CD4-positive, alpha-beta T cell treated with Interleukin-17A for 1 hour (primary cell): ENCODE measurements around the gene DNAH1.

ENCODE experiments used
- DNase-seq: peaks from one replicate; pipeline ENCODE4 v3.0.0-alpha.2; 2020

Gene DNAH1

GRCh38 chr3:52437326-52438103 lies 121.4 kb downstream of the DNAH1 start:
- DNase-seq, result no peak

- no peak for DNase-seq
Measured at GRCh38 chr3:52438104-52438376, 121.9 kb downstream of the DNAH1 start.

- DNase-seq, result no peak
Measured at GRCh38 chr3:52438579-52439425, 122.7 kb downstream of the DNAH1 start.

- DNase-seq, result no peak
Measured at GRCh38 chr3:52439426-52440248, 123.5 kb downstream of the DNAH1 start.

GRCh38 chr3:52440249-52440551 lies 124.1 kb downstream of the DNAH1 start:
- DNase-seq, result no peak

- DNase-seq, result no peak
Measured at GRCh38 chr3:52440671-52441070, 124.6 kb downstream of the DNAH1 start.

- DNase-seq, result no peak
Measured at GRCh38 chr3:52441091-52441771, 125.1 kb downstream of the DNAH1 start.

- no peak for DNase-seq
Measured at GRCh38 chr3:52441772-52442332, 125.7 kb downstream of the DNAH1 start.

GRCh38 chr3:52442409-52443267 lies 126.5 kb downstream of the DNAH1 start:
- no peak for DNase-seq

- no peak for DNase-seq
Measured at GRCh38 chr3:52443268-52443610, 127.1 kb downstream of the DNAH1 start.

- DNase-seq, result no peak
Measured at GRCh38 chr3:52443791-52444687, 127.9 kb downstream of the DNAH1 start.

- DNase-seq, result peak; percentile 81
Measured at GRCh38 chr3:52444860-52445793, 129.0 kb downstream of the DNAH1 start, which contains the start of gene SEMA3G. Gene SEMA3G, minus strand, starts transcription at chr3:52445103. Its CDS starts 76 bp downstream, at chr3:52445027.

GRCh38 chr3:52446042-52446441 lies 129.9 kb downstream of the DNAH1 start:
- DNase-seq, result no peak

GRCh38 chr3:52446631-52447511 lies 130.8 kb downstream of the DNAH1 start:
- DNase-seq, result peak; percentile 82

GRCh38 chr3:52447512-52448355 lies 131.6 kb downstream of the DNAH1 start:
- no peak for DNase-seq
